NT2/D1 (cell line): Measurements from ENCODE around the gene PLCH1.

Experiments used
- DNase-seq: peaks from one replicate; pipeline ENCODE4 v3.0.0-alpha.2; 2011; ENCODE audit warnings: low read depth, low spot score
- H3K27me3 ChIP-seq: 2 replicates; pipeline ENCODE4 v1.6.0; 2011; ENCODE audit warnings: mild to moderate bottlenecking; ENCODE audit not compliant: insufficient read length, insufficient read depth
- H3K36me3 ChIP-seq: 2 replicates; pipeline ENCODE4 v1.6.1; 2011; ENCODE audit warnings: mild to moderate bottlenecking, low read length, mixed read lengths; ENCODE audit not compliant: insufficient read depth, insufficient read length
- H3K4me1 ChIP-seq: 2 replicates; pipeline ENCODE4 v1.5.1; 2011; ENCODE audit not compliant: insufficient read depth, insufficient read length
- H3K4me3 ChIP-seq: 2 replicates; pipeline ENCODE4 v1.5.1; 2011; ENCODE audit warnings: low read depth; ENCODE audit not compliant: insufficient read length
- H3K9ac ChIP-seq: 2 replicates; pipeline ENCODE4 v1.6.0; 2011; ENCODE audit warnings: low read depth; ENCODE audit not compliant: insufficient read length
- H3K9me3 ChIP-seq: 2 replicates; pipeline ENCODE4 v1.5.1; 2011; ENCODE audit warnings: mild to moderate bottlenecking, low read length; ENCODE audit not compliant: insufficient read depth
- SUZ12 ChIP-seq: IDR thresholded peaks from 2 replicates; pipeline ENCODE4 v1.6.1; 2011; ENCODE audit not compliant: insufficient read length, insufficient read depth; ENCODE audit errors: extremely low read depth
- YY1 ChIP-seq: IDR thresholded peaks from 2 replicates; pipeline ENCODE4 v1.6.1; 2011; ENCODE audit not compliant: insufficient read length, insufficient read depth
- ZNF274 ChIP-seq: IDR thresholded peaks from 2 replicates; pipeline ENCODE4 v1.6.1; 2011; ENCODE audit warnings: mild to moderate bottlenecking, low read depth, low read length

The PLCH1 gene

GRCh38 chr3:155362808-155363689, 381.8 kb downstream of the PLCH1 start:
- no peak overlapping the region for H3K9ac ChIP-seq

GRCh38 chr3:155360281-155360680, 384.6 kb downstream of the PLCH1 start:
- Histone ChIP-seq H3K4me3 (no peak overlapping the region), H3K4me1 (no peaks in the 10 kb centered on the region), H3K36me3 (no peaks in the 10 kb centered on the region), H3K9me3 (peaks cover 45% of the 10 kb centered on the region), H3K27me3 (no peaks in the 10 kb centered on the region), H3K9ac (no peak overlapping the region)
- no peak for DNase-seq
- no peak for TF ChIP-seq SUZ12
- no peak for TF ChIP-seq ZNF274
- no peak for TF ChIP-seq YY1

More at GRCh38 chr3:155362808-155363689, 381.8 kb downstream of the PLCH1 start:
- no peak for TF ChIP-seq SUZ12
- no peak for TF ChIP-seq ZNF274
- Histone ChIP-seq H3K9me3 (peaks cover 57% of the 10 kb centered on the region), H3K36me3 (no peaks in the 10 kb centered on the region), H3K4me1 (no peaks in the 10 kb centered on the region), H3K4me3 (no peak overlapping the region), H3K27me3 (no peaks in the 10 kb centered on the region)
- peak; percentile 84 for DNase-seq

GRCh38 chr3:155356594-155357370, 388.1 kb downstream of the PLCH1 start:
- no peak for TF ChIP-seq SUZ12
- TF ChIP-seq YY1 = no peak
- TF ChIP-seq ZNF274 = no peak
- Histone ChIP-seq H3K9me3 (peaks cover 11% of the 10 kb centered on the region; the same call in 1 of the 2 replicates), H3K9ac (no peak overlapping the region), H3K4me3 (no peak overlapping the region), H3K36me3 (no peaks in the 10 kb centered on the region), H3K27me3 (no peaks in the 10 kb centered on the region), H3K4me1 (no peaks in the 10 kb centered on the region)
- DNase-seq = no peak

GRCh38 chr3:155354658-155355057, 390.2 kb downstream of the PLCH1 start:
- no peak for DNase-seq
- Histone ChIP-seq H3K27me3 (no peaks in the 10 kb centered on the region), H3K9ac (no peak overlapping the region), H3K4me3 (no peak overlapping the region), H3K4me1 (no peaks in the 10 kb centered on the region), H3K9me3 (no peaks in the 10 kb centered on the region), H3K36me3 (no peaks in the 10 kb centered on the region)
- TF ChIP-seq ZNF274 (no peak), SUZ12 (no peak), YY1 (no peak)

GRCh38 chr3:155352900-155353490, 391.9 kb downstream of the PLCH1 start:
- DNase-seq = no peak
- no peak overlapping the region for H3K9ac ChIP-seq
- TF ChIP-seq ZNF274 = no peak
- no peak for TF ChIP-seq SUZ12
- TF ChIP-seq YY1 = no peak

GRCh38 chr3:155350571-155350970, 394.3 kb downstream of the PLCH1 start:
- Histone ChIP-seq H3K27me3 (no peaks in the 10 kb centered on the region), H3K36me3 (no peaks in the 10 kb centered on the region), H3K9ac (no peak overlapping the region), H3K4me3 (no peak overlapping the region), H3K9me3 (no peaks in the 10 kb centered on the region), H3K4me1 (no peaks in the 10 kb centered on the region)
- DNase-seq = no peak
- no peak for TF ChIP-seq SUZ12
- TF ChIP-seq YY1 = no peak
- TF ChIP-seq ZNF274 = no peak

More at GRCh38 chr3:155352900-155353490, 391.9 kb downstream of the PLCH1 start:
- no peaks in the 10 kb centered on the region for H3K27me3 ChIP-seq
- no peaks in the 10 kb centered on the region for H3K36me3 ChIP-seq
- no peak overlapping the region for H3K4me3 ChIP-seq
- H3K9me3 ChIP-seq = no peaks in the 10 kb centered on the region
- no peaks in the 10 kb centered on the region for H3K4me1 ChIP-seq

- Histone ChIP-seq H3K4me3 (no peak overlapping the region), H3K9me3 (no peaks in the 10 kb centered on the region), H3K9ac (no peak overlapping the region), H3K4me1 (no peaks in the 10 kb centered on the region), H3K36me3 (no peaks in the 10 kb centered on the region), H3K27me3 (no peaks in the 10 kb centered on the region)
- DNase-seq = no peak
- TF ChIP-seq SUZ12 (no peak), YY1 (no peak), ZNF274 (no peak)
These were observed 397.0 kb downstream of the PLCH1 start for GRCh38 chr3:155347901-155348300.
